Mesothelial cell of epicardium (in vitro differentiated cells): ENCODE measurements around the gene APH1B. TPM values are rescaled to one million over a fixed set of nuclear protein-coding genes. Genes with fewer than 3 reads are reported as not detected.

Experiments used
- DNase-seq, 2 experiments: peaks; one replicate each; pipeline ENCODE4 v3.0.0; 2021; ENCODE audit warnings: low spot score in 2 of 2; ENCODE audit not compliant: unreplicated experiment in 2 of 2
- H3K27ac Mint-ChIP-seq: 2 replicates; pipeline ENCODE4 v1.8.0; 2021; ENCODE audit warnings: mixed read lengths
- H3K27me3 Mint-ChIP-seq: 2 replicates; pipeline ENCODE4 v1.8.0; 2021; ENCODE audit warnings: low read depth, mixed read lengths
- H3K36me3 Mint-ChIP-seq: 2 replicates; pipeline ENCODE4 v1.8.0; 2021; ENCODE audit warnings: mixed read lengths
- H3K4me1 Mint-ChIP-seq: 2 replicates; pipeline ENCODE4 v1.8.0; 2021; ENCODE audit warnings: mixed read lengths
- H3K4me3 Mint-ChIP-seq: 2 replicates; pipeline ENCODE4 v1.8.0; 2021; ENCODE audit warnings: mild to moderate bottlenecking, moderate library complexity, mixed read lengths
- H3K9me3 Mint-ChIP-seq: 2 replicates; pipeline ENCODE4 v1.8.0; 2021; ENCODE audit warnings: mixed read lengths
- CTCF ChIP-seq: fragments of 200-600 bp; sonication (generic); IDR thresholded peaks from one replicate; pipeline ENCODE4 v1.5.0; 2021; ENCODE audit warnings: antibody characterized with exemption; ENCODE audit not compliant: unreplicated experiment
- total RNA-seq: library from RNA; stranded (reverse); gene quantifications from 3 replicates; pipeline ENCODE4 v1.2.1, GENCODE V29; 2021

The APH1B gene
- total RNA-seq, 1 donor from 2014 or later: 21.9 TPM

GRCh38 chr15:63344731-63345390 lies 67.5 kb downstream of the APH1B start:
- no peak for DNase-seq
- TF ChIP-seq CTCF: no peak
- Mint-ChIP-seq H3K9me3 (no peaks in the 10 kb centered on the region), H3K36me3 (no peaks in the 10 kb centered on the region), H3K4me1 (peaks cover 31% of the 10 kb centered on the region), H3K27ac (no peak overlapping the region), H3K27me3 (peaks cover 21% of the 10 kb centered on the region), H3K4me3 (no peak overlapping the region)

GRCh38 chr15:63345391-63345752 lies 68.0 kb downstream of the APH1B start:
- Mint-ChIP-seq H3K4me1 (peaks cover 31% of the 10 kb centered on the region), H3K9me3 (no peaks in the 10 kb centered on the region), H3K27me3 (peaks cover 16% of the 10 kb centered on the region), H3K36me3 (no peaks in the 10 kb centered on the region), H3K27ac (no peak overlapping the region), H3K4me3 (no peak overlapping the region)
- no peak for DNase-seq
- TF ChIP-seq CTCF: no peak

GRCh38 chr15:63347074-63347857 lies 69.9 kb downstream of the APH1B start:
- Mint-ChIP-seq H3K27me3 (peaks cover 8% of the 10 kb centered on the region), H3K4me1 (peaks cover 29% of the 10 kb centered on the region), H3K27ac (peak overlapping the region; percentile 83), H3K9me3 (no peaks in the 10 kb centered on the region), H3K4me3 (no peak overlapping the region), H3K36me3 (no peaks in the 10 kb centered on the region)
- no peak for DNase-seq
- TF ChIP-seq CTCF: no peak

GRCh38 chr15:63348392-63348791 lies 71.0 kb downstream of the APH1B start:
- Mint-ChIP-seq H3K36me3 (no peaks in the 10 kb centered on the region), H3K9me3 (no peaks in the 10 kb centered on the region), H3K4me3 (no peak overlapping the region), H3K4me1 (peaks cover 28% of the 10 kb centered on the region), H3K27me3 (peaks cover 8% of the 10 kb centered on the region), H3K27ac (no peak overlapping the region)
- DNase-seq: no peak
- TF ChIP-seq CTCF: no peak

GRCh38 chr15:63349156-63349555 lies 71.8 kb downstream of the APH1B start:
- no peak for DNase-seq
- Mint-ChIP-seq H3K27me3 (peaks cover 8% of the 10 kb centered on the region), H3K4me1 (peaks cover 21% of the 10 kb centered on the region), H3K9me3 (no peaks in the 10 kb centered on the region), H3K27ac (no peak overlapping the region), H3K36me3 (no peaks in the 10 kb centered on the region), H3K4me3 (no peak overlapping the region)
- TF ChIP-seq CTCF: no peak
